T-cell (primary cell): ENCODE measurements around the gene MYO1G. TPM values are rescaled to one million over a fixed set of nuclear protein-coding genes. Genes with fewer than 3 reads are reported as not detected.
"Not testable (repeated sequence)": the region's sequence is repeated elsewhere in the genome, so short reads cannot be mapped to it uniquely, and the experiment has no call there.

ENCODE experiments used
- ATAC-seq, 4 experiments: fragments of 200-7000 bp in 3 of 4; fragments of 150-1000 bp in 1 of 4; cut with Tn5 transposase; replicated peaks in 1 of 4; 1 replicate in 3 of 4; 2 replicates in 1 of 4; pipeline ENCODE4 v1.10.0; 2021; ENCODE audit warnings: moderate library complexity in 3 of 4, mild to moderate bottlenecking in 2 of 4, moderate number of reproducible peaks in 1 of 4
- CTCF ChIA-PET, 2 donors: fragments of 300-600 bp; sonication (Branson Sonifier 250); formaldehyde crosslinking; loops; one replicate each; lab custom pipeline; 2022; ENCODE audit warnings: antibody characterized with exemption in 2 of 2; lab: Charles Lee
- POLR2A ChIA-PET, 2 donors: fragments of 300-600 bp; sonication (Branson Sonifier 250); formaldehyde crosslinking; loops; one replicate each; lab custom pipeline; 2022; ENCODE audit warnings: antibody characterized with exemption in 2 of 2; lab: Charles Lee
- DNase-seq, 35 experiments: peaks; one replicate each; pipeline versions ENCODE4 v3.0.0 to v3.0.0-alpha.2; 2013 to 2023
- H3K27ac ChIP-seq: one replicate; pipeline ENCODE4 v1.5.1; 2013; ENCODE audit warnings: low read length
- H3K27me3 ChIP-seq, 2 experiments: replicated peaks in 1 of 2; 1 replicate in 1 of 2; 2 replicates in 1 of 2; pipeline versions ENCODE4 v1.6.1 to v1.7.0; 2013; ENCODE audit warnings: low read length in 1 of 2, mixed read lengths in 1 of 2; ENCODE audit not compliant: control insufficient read depth in 2 of 2, insufficient read depth in 2 of 2; ENCODE audit errors: extremely low read depth in 1 of 2
- H3K36me3 ChIP-seq, 2 donors: 1 replicate in 1 of 2; 2 replicates in 1 of 2; pipeline versions ENCODE4 v1.6.1 to v1.7.0; 2013; ENCODE audit warnings: low read length in 1 of 2; ENCODE audit not compliant: control insufficient read depth in 2 of 2, insufficient read depth in 1 of 2; ENCODE audit errors: extremely low read depth in 1 of 2
- H3K4me1 ChIP-seq, 2 experiments: 1 replicate in 1 of 2; 2 replicates in 1 of 2; pipeline versions ENCODE4 v1.6.1 to v1.7.0; 2013; ENCODE audit warnings: low read length in 2 of 2, mixed read lengths in 1 of 2; ENCODE audit not compliant: insufficient read depth in 2 of 2, control insufficient read depth in 1 of 2; ENCODE audit errors: extremely low read depth in 1 of 2
- H3K4me3 ChIP-seq, 2 donors: 1 replicate in 1 of 2; 2 replicates in 1 of 2; pipeline versions ENCODE4 v1.5.1 to v1.7.0; 2013; ENCODE audit warnings: mild to moderate bottlenecking in 2 of 2, low read length in 1 of 2, moderate library complexity in 1 of 2; ENCODE audit not compliant: control insufficient read depth in 1 of 2; ENCODE audit errors: extremely low read depth in 1 of 2
- H3K9me3 ChIP-seq: 2 replicates; pipeline ENCODE4 v1.7.0; 2013
- H3K27ac Mint-ChIP-seq, 2 donors: one replicate each; pipeline ENCODE4 v1.8.0; 2020 to 2021; ENCODE audit warnings: mild to moderate bottlenecking in 2 of 2, mixed read lengths in 2 of 2
- H3K27me3 Mint-ChIP-seq, 2 donors: one replicate each; pipeline ENCODE4 v1.8.0; 2021 to 2022; ENCODE audit warnings: mixed read lengths in 2 of 2
- H3K36me3 Mint-ChIP-seq: one replicate; pipeline ENCODE4 v1.8.0; 2021; ENCODE audit warnings: mixed read lengths
- H3K4me1 Mint-ChIP-seq, 3 donors: one replicate each; pipeline ENCODE4 v1.8.0; 2020 to 2022; ENCODE audit warnings: mixed read lengths in 3 of 3, mild to moderate bottlenecking in 1 of 3
- H3K4me3 Mint-ChIP-seq, 3 donors: one replicate each; pipeline ENCODE4 v1.8.0; 2020 to 2022; ENCODE audit warnings: mild to moderate bottlenecking in 3 of 3, mixed read lengths in 3 of 3, moderate library complexity in 3 of 3
- H3K9me3 Mint-ChIP-seq, 3 donors: one replicate each; pipeline ENCODE4 v1.8.0; 2020 to 2022; ENCODE audit warnings: mixed read lengths in 3 of 3
- WGBS: methylation state at CpG from one replicate; pipeline ENCODE4 v1.1.5; 2013; ENCODE audit warnings: missing lambda C conversion rate; ENCODE audit not compliant: insufficient coverage; 5-methylcytosine and 5-hydroxymethylcytosine counted together
- total RNA-seq, 35 experiments: library from RNA in 6 of 35; stranded (reverse) in 6 of 35; fragments of 120-200 nt in 1 of 35; gene quantifications; one replicate each; pipeline versions ENCODE4 v1.2.1 to v1.2.4 and lab custom pipeline; 2013 to 2026

Gene MYO1G
- total RNA-seq, 5 donors from 2014 or later (not counting 1 experiment from before 2014, with no cell fraction given) = 183 to 272 (median 192) TPM

GRCh38 chr7:44995555-44996493 is 17.0 kb upstream of the MYO1G start:
- H3K4me1 Mint-ChIP-seq = peaks cover 33 to 43% (median 34%) of the 10 kb centered on the region in 3 donors
- CTCF ChIA-PET = interaction anchor here in 1 of 2 donors (0.6 to 0.7 kb wide), 2 partner anchors 128 to 160 kb away, joined by 3 to 5 read pairs; no protein-coding TSS in a partner anchor
- Histone ChIP-seq H3K9me3 (no peaks in the 10 kb centered on the region), H3K27me3 (no peaks in the 10 kb centered on the region), H3K27ac (peak overlapping the region; percentile 56), H3K4me1 (peaks cover 10 to 34% of the 10 kb centered on the region in 2 experiments), H3K36me3 (no peaks in the 10 kb centered on the region), H3K4me3 (no peak overlapping the region)
- POLR2A ChIA-PET = interaction anchor here (0.6 to 1.0 kb wide), 4 partner anchors 12 to 49 kb away, joined by 3 to 4 read pairs (median 3); no protein-coding TSS in a partner anchor
- peak overlapping the region; percentile 48 to 61 (median 58) for H3K4me3 Mint-ChIP-seq
- H3K27ac Mint-ChIP-seq = peak overlapping the region; percentile 83 to 94
- H3K36me3 Mint-ChIP-seq = no peaks in the 10 kb centered on the region
- WGBS = 60% methylated on average over 1 of the region's 8 CpGs
- ATAC-seq (no peak), DNase-seq (peak in 1 of 35 experiments; percentile 54)
- H3K9me3 Mint-ChIP-seq = peaks cover 0 to 5% (median 0%) of the 10 kb centered on the region in 3 donors
- H3K27me3 Mint-ChIP-seq = no peaks in the 10 kb centered on the region

DNA sequence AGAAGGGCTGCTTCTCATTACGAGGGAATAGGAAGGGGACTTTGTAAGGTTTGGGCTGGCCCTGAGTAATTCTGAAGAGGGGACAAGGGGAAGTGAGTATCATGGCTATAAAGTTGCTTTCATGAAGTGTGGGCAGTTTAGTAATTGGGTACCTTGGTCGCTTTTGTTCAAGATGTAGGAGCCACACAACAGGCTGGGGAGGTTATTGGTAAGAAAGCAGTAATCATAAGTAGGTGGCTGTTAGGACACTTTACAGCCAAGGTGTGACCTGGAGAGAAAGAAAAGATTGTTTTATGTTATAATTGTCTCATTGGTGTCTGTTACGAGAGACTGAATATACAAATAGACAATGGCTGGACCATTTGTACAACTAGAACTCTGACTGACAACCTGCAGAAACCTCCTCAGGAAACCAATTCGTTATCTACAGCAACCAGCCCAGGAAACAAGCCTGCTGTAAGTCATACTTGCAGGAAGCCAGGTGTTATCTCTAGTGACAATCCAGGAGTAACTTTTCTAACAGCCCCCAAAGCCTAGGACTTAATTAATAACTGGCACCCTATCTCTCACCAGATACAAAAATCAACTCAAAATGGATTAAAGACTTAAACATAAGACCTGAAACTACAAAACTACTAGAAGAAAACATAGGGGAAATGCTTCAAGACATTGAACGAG is 16.2 kb upstream of the MYO1G start:
- Mint-ChIP-seq H3K4me1 (peaks cover 33 to 43% (median 34%) of the 10 kb centered on the region in 3 donors), H3K27ac (peak overlapping the region; percentile 83 to 94), H3K4me3 (peak overlapping the region; percentile 48 to 61 (median 58)), H3K9me3 (peaks cover 0 to 5% (median 0%) of the 10 kb centered on the region in 3 donors), H3K36me3 (no peaks in the 10 kb centered on the region), H3K27me3 (no peaks in the 10 kb centered on the region)
- 43% methylated on average over 4 of the region's 5 CpGs for WGBS
- no peaks in the 10 kb centered on the region for H3K36me3 ChIP-seq
- no peaks in the 10 kb centered on the region for H3K9me3 ChIP-seq
- ATAC-seq (no peak), DNase-seq (peak in 1 of 35 experiments; percentile 44)
- peak overlapping the region; percentile 56 for H3K27ac ChIP-seq
- peaks cover 7 to 34% of the 10 kb centered on the region in 2 experiments for H3K4me1 ChIP-seq
- no peak overlapping the region for H3K4me3 ChIP-seq
- CTCF ChIA-PET = interaction anchor here in 1 of 2 donors (0.7 kb wide), 1 partner anchor 160 kb away, joined by 5 read pairs; no protein-coding TSS in a partner anchor
- H3K27me3 ChIP-seq = no peaks in the 10 kb centered on the region
- POLR2A ChIA-PET = interaction anchor here in 1 of 2 donors (0.5 to 1.0 kb wide), 3 partner anchors 9 to 823 kb away, joined by 3 to 6 read pairs (median 3); no protein-coding TSS in a partner anchor

DNA sequence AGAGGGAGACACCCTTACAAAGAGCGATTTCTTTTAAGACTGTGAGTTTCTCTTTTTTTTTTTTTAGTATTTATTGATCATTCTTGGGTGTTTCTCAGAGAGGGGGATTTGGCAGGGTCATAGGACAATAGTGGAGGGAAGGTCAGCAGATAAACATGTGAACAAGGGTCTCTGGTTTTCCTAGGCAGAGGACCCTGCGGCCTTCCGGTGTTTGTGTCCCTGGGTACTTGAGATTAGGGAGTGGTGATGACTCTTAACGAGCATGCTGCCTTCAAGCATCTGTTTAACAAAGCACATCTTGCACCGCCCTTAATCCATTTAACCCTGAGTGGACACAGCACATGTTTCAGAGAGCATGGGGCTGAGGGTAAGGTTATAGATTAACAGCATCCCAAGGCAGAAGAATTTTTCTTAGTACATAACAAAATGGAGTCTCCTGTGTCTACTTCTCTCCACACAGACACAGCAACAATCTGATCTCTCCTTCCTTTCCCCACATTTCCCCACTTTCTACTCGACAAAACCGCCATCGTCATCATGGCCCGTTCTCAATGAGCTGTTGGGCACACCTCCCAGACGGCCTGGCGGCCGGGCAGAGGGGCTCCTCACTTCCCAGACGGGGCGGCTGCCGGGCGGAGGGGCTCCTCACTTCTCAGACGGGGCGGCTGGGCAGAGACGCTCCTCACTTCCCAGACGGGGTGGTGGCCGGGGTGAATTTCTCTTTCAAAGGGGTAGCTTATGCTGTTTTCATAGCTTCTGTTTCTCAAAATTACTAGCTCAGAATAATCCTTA is 13.4 kb upstream of the MYO1G start:
- H3K36me3 Mint-ChIP-seq, ATAC-seq, H3K27me3 Mint-ChIP-seq, H3K4me3 ChIP-seq, H3K27me3 ChIP-seq, H3K27ac Mint-ChIP-seq, DNase-seq, H3K27ac ChIP-seq, H3K36me3 ChIP-seq, POLR2A ChIA-PET, H3K4me3 Mint-ChIP-seq, H3K9me3 ChIP-seq, H3K9me3 Mint-ChIP-seq: not testable (repeated sequence)
- H3K4me1 ChIP-seq = peaks cover 3 to 31% of the 10 kb centered on the region in 2 experiments
- CTCF ChIA-PET = interaction anchor here in 1 of 2 donors (0.5 kb wide), 1 partner anchor 42 kb away, joined by 4 read pairs; no protein-coding TSS in a partner anchor
- WGBS = 95% methylated on average over 11 of the region's 21 CpGs
- H3K4me1 Mint-ChIP-seq = peaks cover 28 to 43% (median 35%) of the 10 kb centered on the region in 3 donors

- Histone ChIP-seq H3K4me3 (no peak overlapping the region), H3K27ac (no peak overlapping the region), H3K27me3 (no peaks in the 10 kb centered on the region), H3K9me3 (no peaks in the 10 kb centered on the region), H3K4me1 (peaks cover 13 to 33% of the 10 kb centered on the region in 2 experiments), H3K36me3 (peaks cover 0 to 4% of the 10 kb centered on the region in 2 donors)
- 80% methylated on average over 1 of the region's 9 CpGs for WGBS
- DNase-seq = no peak
- ChIA-PET POLR2A (interaction anchor here (0.6 kb wide), 3 partner anchors 11 to 948 kb away, joined by 3 to 4 read pairs (median 3); no protein-coding TSS in a partner anchor), CTCF (no interaction called here)
- H3K9me3 Mint-ChIP-seq = peaks cover 0 to 3% (median 0%) of the 10 kb centered on the region in 3 donors
- H3K27me3 Mint-ChIP-seq = no peaks in the 10 kb centered on the region
- H3K4me3 Mint-ChIP-seq = no peak overlapping the region
- peaks cover 35 to 45% (median 39%) of the 10 kb centered on the region in 3 donors for H3K4me1 Mint-ChIP-seq
- peaks cover 9% of the 10 kb centered on the region for H3K36me3 Mint-ChIP-seq
- no peak overlapping the region for H3K27ac Mint-ChIP-seq
- no peak for ATAC-seq
Observed at GRCh38 chr7:44990109-44991023, 11.6 kb upstream of the MYO1G start.

- 100% methylated on average over 2 of the region's 3 CpGs for WGBS
- peaks cover 0 to 16% of the 10 kb centered on the region in 2 donors for H3K36me3 ChIP-seq
- H3K27me3 Mint-ChIP-seq = no peaks in the 10 kb centered on the region
- ATAC-seq (no peak), DNase-seq (no peak)
- H3K36me3 Mint-ChIP-seq = peaks cover 21% of the 10 kb centered on the region
- H3K9me3 ChIP-seq = no peaks in the 10 kb centered on the region
- H3K27me3 ChIP-seq = no peaks in the 10 kb centered on the region
- peaks cover 20 to 35% of the 10 kb centered on the region in 2 experiments for H3K4me1 ChIP-seq
- ChIA-PET CTCF (interaction anchor here in 1 of 2 donors (0.5 kb wide), 1 partner anchor 11 kb away, joined by 4 read pairs; no protein-coding TSS in a partner anchor), POLR2A (interaction anchor here (0.7 to 0.8 kb wide), 3 partner anchors 9 to 140 kb away, joined by 3 to 8 read pairs (median 3); no protein-coding TSS in a partner anchor)
- H3K4me1 Mint-ChIP-seq = peaks cover 35 to 45% (median 39%) of the 10 kb centered on the region in 3 donors
- H3K27ac Mint-ChIP-seq = no peak overlapping the region
- no peaks in the 10 kb centered on the region for H3K9me3 Mint-ChIP-seq
- no peak overlapping the region for H3K4me3 ChIP-seq
- no peak overlapping the region for H3K27ac ChIP-seq
- no peak overlapping the region for H3K4me3 Mint-ChIP-seq
Observed at GRCh38 chr7:44989132-44989531, 10.3 kb upstream of the MYO1G start.
